GM10266 (cell line): ENCODE measurements around the gene AEBP2.

Experiments used
- DNase-seq: peaks from one replicate; pipeline ENCODE4 v3.0.0; 2012; ENCODE audit errors: extremely low spot score
- CTCF ChIP-seq: IDR thresholded peaks from 2 replicates; pipeline ENCODE4 v1.5.1; 2012; ENCODE audit warnings: mild to moderate bottlenecking, low read depth; ENCODE audit not compliant: control insufficient read depth, insufficient read depth; ENCODE audit errors: missing control alignments

Gene AEBP2

DNA sequence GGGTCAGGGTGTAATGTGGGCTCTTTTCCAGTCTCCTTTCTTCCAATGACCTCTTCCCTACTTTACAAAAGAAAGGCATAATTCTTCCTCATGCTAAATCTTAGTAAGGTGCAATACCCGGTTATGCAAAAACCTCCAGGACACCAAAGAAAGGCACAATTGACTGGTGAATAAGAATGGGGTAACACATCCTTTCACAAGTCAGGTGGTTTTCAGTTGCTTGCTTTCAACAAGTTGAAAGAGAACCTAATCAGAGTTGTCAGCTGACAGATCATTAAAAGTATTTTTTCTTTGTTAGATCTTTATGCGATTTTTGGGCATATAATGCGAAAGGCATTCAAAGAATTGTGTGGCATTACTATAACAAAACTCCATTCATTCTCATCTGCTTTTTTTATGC is 1.3 kb upstream of the AEBP2 start:
- no peak for DNase-seq
- TF ChIP-seq CTCF: no peak

GRCh38 chr12:19440019-19440858 is 947 bp downstream of the AEBP2 start:
- DNase-seq: peak; percentile 64
- TF ChIP-seq CTCF: no peak

DNA sequence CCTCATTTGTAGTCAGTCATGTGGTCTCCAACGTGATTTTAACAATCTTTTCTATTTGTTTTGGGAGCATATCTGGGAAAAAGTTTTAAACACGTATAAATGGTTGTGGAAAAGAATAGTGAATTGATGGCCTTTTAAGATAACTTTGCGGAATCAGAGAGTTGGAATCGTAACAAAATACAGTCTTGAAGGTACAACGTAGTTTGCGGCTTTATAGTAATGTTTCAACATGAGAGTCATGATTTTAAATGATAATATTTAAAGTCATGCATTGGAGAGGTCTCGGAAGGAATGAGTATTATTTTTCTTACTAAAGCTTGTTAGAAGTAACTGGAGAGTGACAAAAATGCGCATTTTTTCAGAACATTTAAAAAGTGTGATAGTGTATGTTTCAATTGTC is 1.6 kb downstream of the AEBP2 start:
- TF ChIP-seq CTCF: no peak
- DNase-seq: no peak

GRCh38 chr12:19443585-19443984 is 4.3 kb downstream of the AEBP2 start:
- DNase-seq: no peak
- no peak for TF ChIP-seq CTCF

GRCh38 chr12:19444097-19444496 is 4.8 kb downstream of the AEBP2 start:
- no peak for TF ChIP-seq CTCF
- no peak for DNase-seq

DNA sequence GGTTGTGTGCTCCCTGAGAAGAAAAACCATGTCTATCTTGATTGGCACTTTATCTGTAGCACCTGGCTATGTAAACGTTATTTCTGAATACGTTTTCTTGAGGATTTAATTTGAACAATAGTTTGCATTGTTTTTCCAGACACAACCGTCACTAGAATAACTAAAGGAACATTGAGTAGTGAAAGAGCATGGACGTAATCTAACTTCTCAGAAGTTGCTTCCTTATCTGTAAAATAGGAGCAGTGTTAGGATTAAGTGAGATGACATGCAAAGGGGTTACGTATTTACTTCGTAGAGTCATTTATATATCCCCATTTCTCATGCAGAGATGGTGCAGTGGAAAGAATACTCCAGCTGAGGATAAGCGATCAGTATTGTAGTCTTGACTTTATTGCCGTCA is 8.1 kb downstream of the AEBP2 start:
- DNase-seq: no peak
- no peak for TF ChIP-seq CTCF

DNA sequence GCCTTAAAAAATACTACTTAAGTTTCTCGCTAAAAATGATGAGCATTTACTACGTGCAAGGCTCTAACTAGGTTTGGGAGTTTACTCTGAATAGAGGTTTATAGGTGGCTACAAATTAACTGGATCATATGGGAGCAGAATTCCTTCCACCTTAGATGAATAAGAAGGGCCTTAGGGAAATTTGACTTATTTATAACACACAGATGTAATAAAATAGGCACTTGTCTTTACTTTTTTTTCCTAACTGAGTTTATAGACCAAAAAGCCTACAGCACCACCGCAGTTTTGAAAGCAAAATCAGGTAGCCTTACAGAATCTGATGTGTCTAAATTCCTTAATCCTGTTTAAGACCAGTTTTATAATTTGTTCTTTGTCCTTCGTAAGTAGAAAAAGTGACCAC is 10.5 kb downstream of the AEBP2 start:
- TF ChIP-seq CTCF: no peak
- DNase-seq: no peak
